Measurements from ENCODE around the gene MTHFSD. TPM values are rescaled to one million over a fixed set of nuclear protein-coding genes. Genes with fewer than 3 reads are reported as not detected.

The MTHFSD gene
- total RNA-seq, 6 experiments from 2014 or later: 5.9 to 11.6 (median 9.0) TPM

- ATAC-seq (no peak), DNase-seq (no peak)
- Histone ChIP-seq H3K4me1 (peaks cover 0 to under 1% (median 0%) of the 10 kb centered on the region in 4 donors), H3K27me3 (peaks cover 0 to 45% of the 10 kb centered on the region in 2 donors), H3K4me3 (no peak overlapping the region), H3K27ac (no peak overlapping the region), H3K9me3 (no peaks in the 10 kb centered on the region), H3K36me3 (no peaks in the 10 kb centered on the region)
- WGBS (ENCODE audit: insufficient coverage, low coverage, low lambda C conversion rate, missing lambda C conversion rate): 9% methylated on average over 22 of the region's 22 CpGs
- intact Hi-C loops (cut with DNase I): no loop called here
- TF ChIP-seq CTCF (IDR thresholded peaks at IDR 0.05) (no peak), POLR2A (IDR thresholded peaks at IDR 0.05) (no peak)
Measured at GRCh38 chr16:86502856-86503748, 51.9 kb downstream of the MTHFSD start.

- Histone ChIP-seq H3K9me3 (no peaks in the 10 kb centered on the region), H3K27ac (no peak overlapping the region), H3K4me1 (no peaks in the 10 kb centered on the region), H3K36me3 (no peaks in the 10 kb centered on the region), H3K4me3 (no peak overlapping the region), H3K27me3 (peaks cover 0 to 38% of the 10 kb centered on the region in 2 donors)
- TF ChIP-seq CTCF (IDR thresholded peaks at IDR 0.05) (no peak), POLR2A (IDR thresholded peaks at IDR 0.05) (no peak)
- intact Hi-C loops (cut with DNase I): no loop called here
- 15% methylated on average over 19 of the region's 19 CpGs for WGBS (ENCODE audit: insufficient coverage, low coverage, low lambda C conversion rate, missing lambda C conversion rate)
- no peak for ATAC-seq
- DNase-seq: no peak
Measured at GRCh38 chr16:86501989-86502855, 52.8 kb downstream of the MTHFSD start.

GRCh38 chr16:86500708-86501510 lies 54.1 kb downstream of the MTHFSD start:
- no peaks in the 10 kb centered on the region for H3K36me3 ChIP-seq
- no peak for TF ChIP-seq CTCF (IDR thresholded peaks at IDR 0.05)
- no peak for TF ChIP-seq POLR2A (IDR thresholded peaks at IDR 0.05)
- H3K9me3 ChIP-seq: no peaks in the 10 kb centered on the region
- DNase-seq (no peak), ATAC-seq (no peak)
- WGBS (ENCODE audit: insufficient coverage, low coverage, low lambda C conversion rate, missing lambda C conversion rate): 3% methylated on average over 5 of the region's 13 CpGs
- peaks cover 0 to 39% of the 10 kb centered on the region in 2 donors for H3K27me3 ChIP-seq
- no peaks in the 10 kb centered on the region for H3K4me1 ChIP-seq
- intact Hi-C loops (cut with DNase I): no loop called here
- no peak overlapping the region for H3K27ac ChIP-seq
- H3K4me3 ChIP-seq: no peak overlapping the region

All from right lobe of liver (tissue), 6 donors.